ENCODE data around the gene TSHZ2. TPM values are rescaled to one million over a fixed set of nuclear protein-coding genes. Genes with fewer than 3 reads are reported as not detected.
"Not testable (repeated sequence)": the region's sequence is repeated elsewhere in the genome, so short reads cannot be mapped to it uniquely, and the experiment has no call there.

The TSHZ2 gene
- total RNA-seq, 2 donors from 2014 or later = 34.6 to 50.0 TPM

DNA sequence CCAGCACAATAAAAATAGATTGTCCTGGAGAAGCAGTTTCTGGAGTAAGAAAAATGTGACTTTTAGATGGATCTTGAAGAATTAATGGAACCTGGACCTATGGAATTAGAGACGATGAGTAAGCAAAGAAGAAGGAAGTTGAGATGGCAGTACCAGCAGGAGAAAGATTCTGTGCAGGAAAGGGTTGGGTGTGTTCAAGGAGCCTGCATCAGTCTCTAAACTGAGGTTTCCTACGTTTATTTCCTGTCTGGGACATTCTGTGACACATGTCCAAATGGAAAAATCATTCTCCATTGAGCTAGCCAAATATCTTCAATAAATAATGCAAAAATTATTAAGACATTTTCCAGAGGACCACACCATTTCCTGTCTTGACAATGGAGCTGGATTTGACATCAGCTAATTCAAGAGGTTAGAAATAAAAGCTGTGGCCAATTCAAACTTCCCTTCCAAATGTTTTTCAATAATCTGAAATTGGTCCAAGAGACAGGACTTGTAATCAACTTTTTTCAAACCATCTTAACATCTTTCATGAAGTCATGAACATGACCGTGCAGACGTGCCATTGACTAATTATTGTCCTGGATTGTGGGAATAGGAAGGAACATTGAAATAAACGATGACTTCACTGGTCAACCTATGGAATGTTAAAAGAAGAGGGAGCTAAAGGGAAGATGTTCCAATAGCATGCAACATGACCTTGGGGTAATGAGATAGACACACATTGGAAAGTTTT, 423.2 kb downstream of the TSHZ2 start:
- DNase-seq (ENCODE audit: low spot score) = no peak
- intact Hi-C loops (cut with DNase I) = no loop called here

GRCh38 chr20:53399083-53399482, 426.9 kb downstream of the TSHZ2 start:
- no peak for DNase-seq (ENCODE audit: low spot score)
- intact Hi-C loops (cut with DNase I) = no loop called here

DNA sequence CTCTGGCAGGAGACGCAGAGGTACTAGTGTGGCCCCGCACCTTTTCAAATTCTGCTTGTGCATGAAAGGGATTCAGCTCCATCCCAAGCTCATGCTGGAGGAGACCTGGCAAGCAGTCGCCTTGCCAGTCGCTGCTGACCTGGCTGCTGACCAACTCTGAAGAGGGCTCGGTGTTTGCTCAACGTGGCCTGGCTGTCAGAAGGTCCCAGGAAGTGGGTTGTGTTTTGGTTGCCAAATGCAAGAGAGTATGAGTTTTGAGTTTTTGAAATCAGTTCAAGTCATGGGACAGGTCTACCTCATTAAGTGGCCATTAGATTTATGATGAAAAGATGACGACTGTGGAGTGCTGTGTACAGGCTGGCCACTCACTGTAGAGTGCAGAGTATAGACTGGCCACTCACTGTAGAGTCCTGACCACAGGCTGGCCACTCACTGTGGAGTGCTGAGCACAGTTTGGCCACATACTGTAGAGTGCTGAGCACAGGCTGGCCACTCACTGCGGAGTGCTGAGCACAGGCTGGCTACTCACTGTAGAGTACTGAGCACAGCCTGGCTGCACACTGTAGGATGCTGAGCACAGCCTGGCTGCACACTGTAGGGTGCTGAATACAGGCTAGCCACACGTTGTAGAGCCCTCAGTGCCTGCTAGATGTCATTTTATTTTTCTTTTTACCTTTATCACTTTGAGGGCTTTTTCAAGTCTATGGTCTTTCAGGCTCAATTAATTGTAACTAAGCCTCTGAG, 427.6 kb downstream of the TSHZ2 start:
- DNase-seq (ENCODE audit: low spot score) = no peak
- intact Hi-C loops (cut with DNase I) = no loop called here

- intact Hi-C loops (cut with DNase I) = no loop called here
- no peak for DNase-seq (ENCODE audit: low spot score)
Measured at GRCh38 chr20:53402233-53403005, 430.3 kb downstream of the TSHZ2 start.

DNA sequence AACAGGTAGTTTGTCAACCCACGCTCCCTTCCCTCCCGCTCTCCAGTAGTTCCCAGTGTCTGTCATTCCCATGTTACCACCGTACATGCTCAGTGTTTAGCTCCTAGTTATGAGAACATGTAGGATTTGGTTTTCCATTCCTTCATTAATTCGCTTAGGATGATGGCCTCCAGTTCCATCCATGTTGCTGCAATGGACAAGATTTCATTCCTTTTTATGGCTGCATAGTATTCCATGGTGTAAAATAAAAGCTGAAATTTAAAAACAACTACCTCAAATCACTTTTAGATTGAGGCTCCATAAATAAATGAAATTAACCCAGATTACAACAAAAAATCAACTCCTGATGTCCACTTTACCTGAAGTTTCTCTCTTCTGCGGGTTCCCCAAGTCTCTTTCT, 430.9 kb downstream of the TSHZ2 start:
- DNase-seq (ENCODE audit: low spot score) = no peak
- intact Hi-C loops (cut with DNase I) = no loop called here

DNA sequence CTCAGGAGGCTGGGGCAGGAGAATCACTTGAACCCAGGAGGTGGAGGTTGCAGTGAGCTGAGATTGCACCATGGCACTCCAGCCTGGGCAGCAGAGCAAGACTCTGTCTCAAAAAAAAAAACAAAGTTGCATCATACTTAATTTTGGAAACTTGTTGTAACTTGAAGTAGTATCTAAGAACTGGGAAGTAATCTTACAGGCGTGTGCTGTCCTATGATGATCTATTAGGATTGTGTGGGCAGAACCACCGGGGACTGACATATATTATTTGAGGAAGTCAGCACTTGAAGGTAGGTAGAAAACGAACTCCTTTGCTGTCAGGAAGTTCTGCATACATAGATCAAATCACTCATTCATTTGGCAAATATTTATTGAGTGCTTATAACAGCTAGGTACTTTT, 433.0 kb downstream of the TSHZ2 start:
- intact Hi-C loops (cut with DNase I) = no loop called here
- DNase-seq (ENCODE audit: low spot score) = no peak

DNA sequence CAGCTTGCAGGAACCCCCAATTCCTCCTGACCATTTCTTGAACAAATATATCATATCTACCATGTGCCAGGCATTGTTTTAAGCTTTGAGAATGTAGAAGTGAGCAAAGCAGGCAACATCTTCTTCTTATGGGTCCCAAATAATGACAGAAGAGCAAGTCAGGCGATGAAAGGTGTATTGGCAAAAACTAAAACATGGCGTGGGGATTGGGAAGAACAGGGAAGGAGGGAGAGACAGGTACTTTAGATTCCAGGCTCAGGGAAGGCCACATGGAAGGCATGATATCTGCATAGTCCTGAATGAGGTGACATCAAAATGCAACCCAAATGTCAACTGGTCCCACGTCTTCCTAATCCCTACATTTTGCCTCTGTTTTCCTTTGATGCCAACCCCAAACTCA, 434.4 kb downstream of the TSHZ2 start:
- intact Hi-C loops (cut with DNase I) = no loop called here
- DNase-seq (ENCODE audit: low spot score) = peak; percentile 16

GRCh38 chr20:53408691-53409446, 436.7 kb downstream of the TSHZ2 start:
- intact Hi-C loops (cut with DNase I) = no loop called here
- no peak for DNase-seq (ENCODE audit: low spot score)

DNA sequence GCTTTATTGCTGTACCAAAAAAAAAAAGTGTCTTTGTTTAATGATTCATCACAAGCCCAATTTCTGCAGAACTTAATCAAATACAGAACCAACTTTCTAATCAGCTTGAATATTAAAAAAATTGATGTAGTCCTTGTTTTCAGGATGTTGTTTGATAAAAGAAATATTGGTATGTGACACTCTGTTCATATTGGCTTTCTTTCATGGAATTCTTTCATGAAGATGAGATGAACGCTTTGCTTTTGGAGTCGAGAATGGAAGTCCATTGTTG, 437.2 kb downstream of the TSHZ2 start:
- DNase-seq (ENCODE audit: low spot score) = no peak
- intact Hi-C loops (cut with DNase I) = no loop called here

GRCh38 chr20:53411129-53411528, 439.0 kb downstream of the TSHZ2 start:
- no peak for DNase-seq (ENCODE audit: low spot score)
- intact Hi-C loops (cut with DNase I) = no loop called here

- intact Hi-C loops (cut with DNase I) = no loop called here
- no peak for DNase-seq (ENCODE audit: low spot score)
Measured at GRCh38 chr20:53411891-53412290, 439.7 kb downstream of the TSHZ2 start.

- DNase-seq (ENCODE audit: low spot score) = no peak
- intact Hi-C loops (cut with DNase I) = no loop called here
Measured at GRCh38 chr20:53412577-53413185, 440.5 kb downstream of the TSHZ2 start.

- intact Hi-C loops (cut with DNase I) = no loop called here
- DNase-seq (ENCODE audit: low spot score) = peak; percentile 81
Measured at GRCh38 chr20:53413186-53413631, 441.1 kb downstream of the TSHZ2 start.

DNA sequence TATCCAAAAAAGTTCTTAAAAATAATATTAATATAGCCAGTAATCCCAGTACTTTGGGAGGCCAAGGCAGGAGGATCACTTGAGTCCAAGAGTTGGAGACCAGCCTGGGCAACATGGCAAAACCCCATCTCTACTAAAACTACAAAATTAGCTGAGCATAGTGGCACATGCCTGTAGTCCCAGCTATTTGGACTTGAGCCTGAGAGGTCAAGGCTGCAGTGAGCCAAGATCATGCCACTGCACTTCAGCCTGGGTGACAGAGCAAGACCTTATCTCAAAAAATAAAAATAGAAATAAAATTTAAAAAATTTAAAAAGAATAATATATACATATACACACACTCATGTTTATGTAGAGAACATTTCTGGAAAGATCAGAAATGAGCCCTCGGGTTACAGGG, 441.7 kb downstream of the TSHZ2 start:
- DNase-seq (ENCODE audit: low spot score); intact Hi-C loops (cut with DNase I): not testable (repeated sequence)

- DNase-seq (ENCODE audit: low spot score) = no peak
- intact Hi-C loops (cut with DNase I) = no loop called here
Measured at GRCh38 chr20:53419693-53420460, 447.7 kb downstream of the TSHZ2 start.

DNA sequence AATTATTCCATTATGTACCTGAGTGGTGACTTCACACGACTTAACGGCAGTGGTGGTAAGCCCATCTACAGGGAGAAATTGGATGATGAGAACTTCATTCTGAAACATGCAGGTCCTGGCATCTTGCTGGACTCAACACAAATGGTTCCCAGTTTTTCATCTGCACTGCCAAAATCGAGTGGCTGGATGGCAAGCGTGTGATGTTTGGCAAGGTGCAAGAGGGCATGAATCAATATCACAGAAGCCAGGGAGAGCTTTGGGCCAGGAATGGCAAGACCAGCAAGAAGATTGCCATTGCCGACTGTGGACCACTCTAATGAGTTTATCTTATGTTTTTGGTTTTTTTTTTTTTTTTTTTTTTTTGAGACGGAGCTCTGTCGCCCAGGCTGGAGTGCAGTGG, 449.2 kb downstream of the TSHZ2 start:
- intact Hi-C loops (cut with DNase I) = no loop called here
- DNase-seq (ENCODE audit: low spot score) = no peak

GRCh38 chr20:53422039-53422438, 449.9 kb downstream of the TSHZ2 start:
- intact Hi-C loops (cut with DNase I) = no loop called here

DNA sequence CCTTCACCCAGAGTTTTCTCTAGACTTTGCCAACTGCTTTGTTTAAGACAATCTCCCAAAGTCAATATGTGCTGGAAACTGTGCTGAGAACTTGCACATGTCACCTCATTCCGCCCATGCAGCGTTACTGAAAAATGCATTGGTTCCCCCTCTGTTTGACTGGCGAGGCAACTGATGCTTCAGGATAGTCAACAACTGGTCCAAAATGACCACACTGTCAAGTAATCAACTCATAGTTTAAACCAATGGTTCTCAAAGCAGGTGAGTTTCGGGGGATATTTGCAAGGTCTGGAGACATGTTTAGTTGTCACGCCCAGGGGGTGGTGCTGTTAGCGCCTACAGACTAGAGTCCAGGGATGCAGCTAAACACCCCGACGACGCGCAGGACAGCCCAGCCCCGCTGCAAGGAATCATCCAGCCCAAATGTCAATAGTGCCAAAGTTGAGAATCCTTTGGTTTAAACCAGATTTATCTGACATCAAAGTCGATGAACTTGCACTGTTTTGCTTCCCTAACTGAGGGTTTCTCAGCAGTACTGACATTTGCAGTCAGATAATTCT, 451.5 kb downstream of the TSHZ2 start:
- intact Hi-C loops (cut with DNase I) = no loop called here

More at GRCh38 chr20:53422039-53422438, 449.9 kb downstream of the TSHZ2 start:
- no peak for DNase-seq (ENCODE audit: low spot score)

More for the DNA sequence above, 451.5 kb downstream of the TSHZ2 start:
- no peak for DNase-seq (ENCODE audit: low spot score)
